ENCODE measurements around the gene CALU.

- TF ChIP-seq TCF12 (IDR thresholded peaks at IDR 0.05; ENCODE audit: low read depth, low read length), result no peak
- TF ChIP-seq CTCF (IDR thresholded peaks at IDR 0.05 in 2 of 3, conservative IDR thresholded peaks at IDR 0.05 in 1 of 3; ENCODE audit: control insufficient read depth in 2 of 3, extremely low read depth in 1 of 3, insufficient read depth in 1 of 3, low read depth in 3 of 3, low read length in 3 of 3), result no peak
- TF ChIP-seq KDM1A (IDR thresholded peaks at IDR 0.05; ENCODE audit: borderline replicate concordance), result no peak
- no peak for TF ChIP-seq USF2 (IDR thresholded peaks at IDR 0.05; ENCODE audit: borderline replicate concordance, low read depth, low read length)
- no peak for TF ChIP-seq TAF1 (IDR thresholded peaks at IDR 0.05; ENCODE audit: borderline replicate concordance, low read depth, low read length)
- no peak for TF ChIP-seq POLR2AphosphoS5 (IDR thresholded peaks at IDR 0.05; ENCODE audit: low read length)
- no peak for TF ChIP-seq TBL1XR1 (IDR thresholded peaks at IDR 0.05; ENCODE audit: low read depth, low read length)
- TF ChIP-seq FOXM1 (IDR thresholded peaks at IDR 0.05; ENCODE audit: low read depth, low read length), result no peak
- no peak for TF ChIP-seq CBX3 (IDR thresholded peaks at IDR 0.05; ENCODE audit: borderline replicate concordance, low read depth)
These were observed 31.1 kb downstream of the CALU start for GRCh38 chr7:128770233-128770632.
